Esophagus squamous epithelium (tissue), 4 donors: ENCODE results near the gene RMI1.

Experiments
- CTCF ChIP-seq, 6 experiments: fragments of 450-650 bp in 4 of 6; fragments of 200-600 bp in 2 of 6; sonication (generic) in 2 of 6; IDR thresholded peaks; one replicate each; pipeline ENCODE4 v1.5.1; 2016 to 2019; ENCODE audit warnings: antibody characterized with exemption in 6 of 6, mild to moderate bottlenecking in 4 of 6, moderate library complexity in 4 of 6
- POLR2A ChIP-seq, 4 donors: fragments of 450-650 bp; IDR thresholded peaks; one replicate each; pipeline ENCODE4 v1.6.1; 2017; ENCODE audit warnings: antibody characterized with exemption in 4 of 4, mild to moderate bottlenecking in 4 of 4, moderate library complexity in 3 of 4

- TF ChIP-seq CTCF (IDR thresholded peaks at IDR 0.05): no peak
- TF ChIP-seq POLR2A (IDR thresholded peaks at IDR 0.05): no peak
These were observed 65.0 kb downstream of the RMI1 start for GRCh38 chr9:84045481-84046097.
